HepG2 (cell line): ENCODE measurements around the gene ZNF3. TPM values are rescaled to one million over a fixed set of nuclear protein-coding genes. Genes with fewer than 3 reads are reported as not detected.

ENCODE experiments used
- ATF4 ChIP-seq, 2 experiments: fragments of 450-650 bp in 1 of 2; sonication (generic) in 1 of 2; formaldehyde crosslinking; IDR thresholded peaks; 2 replicates each; pipeline versions ENCODE4 v1.5.0 to v1.8.0; 2020 to 2022; ENCODE audit warnings: mild to moderate bottlenecking in 1 of 2, missing genetic modification reagents in 1 of 2
- CBFB ChIP-seq: sonication (generic); formaldehyde crosslinking; IDR thresholded peaks from 2 replicates; pipeline ENCODE4 v1.4.0; 2020; ENCODE audit warnings: missing genetic modification reagents
- CHD2 ChIP-seq: IDR thresholded peaks from 2 replicates; pipeline ENCODE4 v1.6.1; 2011; ENCODE audit warnings: low read depth, low read length, improper control_type of control experiment
- HMG20B ChIP-seq: conservative IDR thresholded peaks from 2 replicates; pipeline ENCODE4 v1.6.1; 2016; ENCODE audit warnings: missing genetic modification reagents, missing compliant biosample characterization
- HOXA5 ChIP-seq: sonication (generic); formaldehyde crosslinking; IDR thresholded peaks from 2 replicates; pipeline ENCODE4 v1.4.0; 2020; ENCODE audit warnings: missing genetic modification reagents
- IKZF1 ChIP-seq: fragments of 450-650 bp; IDR thresholded peaks from 2 replicates; pipeline ENCODE4 v1.7.1; 2016
- MAF1 ChIP-seq: sonication (generic); formaldehyde crosslinking; IDR thresholded peaks from 2 replicates; pipeline ENCODE4 v1.5.0; 2020; ENCODE audit warnings: missing genetic modification reagents, borderline replicate concordance
- NPAS2 ChIP-seq: sonication (generic); formaldehyde crosslinking; IDR thresholded peaks from 2 replicates; pipeline ENCODE4 v1.8.0; 2022; ENCODE audit warnings: mild to moderate bottlenecking, missing genetic modification reagents, borderline replicate concordance
- PAWR ChIP-seq: sonication (generic); formaldehyde crosslinking; IDR thresholded peaks from 2 replicates; pipeline ENCODE4 v1.4.0; 2020; ENCODE audit warnings: missing genetic modification reagents, mild to moderate bottlenecking, borderline replicate concordance
- PLRG1 ChIP-seq: fragments of 450-650 bp; conservative IDR thresholded peaks from 2 replicates; pipeline ENCODE4 v1.6.1; 2016
- RFX5 ChIP-seq: IDR thresholded peaks from 2 replicates; pipeline ENCODE4 v1.6.1; 2011; ENCODE audit warnings: low read depth, low read length, improper control_type of control experiment
- RNF2 ChIP-seq: fragments of 450-650 bp; conservative IDR thresholded peaks from 2 replicates; pipeline ENCODE4 v1.6.1; 2016; ENCODE audit warnings: low read depth
- SKIL ChIP-seq: sonication (generic); formaldehyde crosslinking; IDR thresholded peaks from 2 replicates; pipeline ENCODE4 v1.8.0; 2022; ENCODE audit warnings: missing genetic modification reagents, mild to moderate bottlenecking, moderate library complexity, borderline replicate concordance
- SMC3 ChIP-seq: IDR thresholded peaks from 2 replicates; pipeline ENCODE4 v1.6.1; 2011; ENCODE audit warnings: low read length, improper control_type of control experiment
- USF2 ChIP-seq, 2 experiments: sonication (generic) in 1 of 2; formaldehyde crosslinking in 1 of 2; IDR thresholded peaks; 2 replicates each; pipeline versions ENCODE4 v1.5.1 to v1.6.1; 2011 to 2020; ENCODE audit warnings: borderline replicate concordance in 1 of 2, low read depth in 1 of 2, low read length in 1 of 2, mild to moderate bottlenecking in 1 of 2, missing genetic modification reagents in 1 of 2, moderate library complexity in 1 of 2
- ZFP41 ChIP-seq: sonication (generic); formaldehyde crosslinking; IDR thresholded peaks from 2 replicates; pipeline ENCODE4 v1.4.0; 2020; ENCODE audit warnings: mild to moderate bottlenecking, missing genetic modification reagents, borderline replicate concordance
- ZNF280D ChIP-seq: sonication (generic); formaldehyde crosslinking; IDR thresholded peaks from 2 replicates; pipeline ENCODE4 v1.5.1; 2020; ENCODE audit warnings: mild to moderate bottlenecking, missing genetic modification reagents
- ZNF569 ChIP-seq: sonication (generic); formaldehyde crosslinking; IDR thresholded peaks from 2 replicates; pipeline ENCODE4 v1.5.0; 2020; ENCODE audit warnings: mild to moderate bottlenecking, missing genetic modification reagents, moderate library complexity, borderline replicate concordance
- ZNF615 ChIP-seq: sonication (generic); formaldehyde crosslinking; IDR thresholded peaks from 2 replicates; pipeline ENCODE4 v1.5.0; 2020; ENCODE audit warnings: mild to moderate bottlenecking, missing genetic modification reagents, borderline replicate concordance
- ZNF790 ChIP-seq: sonication (generic); formaldehyde crosslinking; IDR thresholded peaks from 2 replicates; pipeline ENCODE4 v1.8.0; 2022; ENCODE audit warnings: missing genetic modification reagents, mild to moderate bottlenecking, borderline replicate concordance
- polyA plus RNA-seq, 8 experiments: library from polyadenylated mRNA; depleted of rRNA in 3 of 8; stranded (reverse) in 7 of 8; unstranded in 1 of 8; fragments of >200 nt; fragmentation: Illumina TruSeq in 4 of 8; extraction: Trizol in 4 of 8; gene quantifications; 2 replicates each; pipeline versions ENCODE4 v1.2.1 to v1.2.3, GENCODE V29; 2011 to 2016; ENCODE audit warnings: low read depth in 4 of 8, missing spikeins in 1 of 8, mixed read lengths in 1 of 8; ENCODE audit not compliant: insufficient read depth in 1 of 8
- total RNA-seq, 5 experiments: library from RNA; depleted of rRNA; stranded (reverse); fragments of >200 nt; fragmentation: Illumina TruSeq; extraction: Trizol; gene quantifications; 2 replicates each; pipeline ENCODE4 v1.2.3, GENCODE V29; 2016; ENCODE audit warnings: low read depth in 1 of 5

Gene ZNF3
- total and polyA plus RNA-seq, 2 of the 13 experiments (the other 11 are each of a cell fraction or from before 2014, with no cell fraction given), result 33.7 to 56.9 TPM

GRCh38 chr7:100100420-100101015 is 19.0 kb upstream of the ZNF3 start (continued):
- TF ChIP-seq SKIL (CRISPR knock-in tag) (0 out of 2 replicates have a peak, but pooled peaks have one; percentile 34), ZNF280D (CRISPR knock-in tag) (no peak), NPAS2 (CRISPR knock-in tag) (no peak), MAF1 (no peak), ZFP41 (CRISPR knock-in tag) (no peak; the same call in 1 of the 2 replicates), RNF2 (peak; percentile 54; the same call in 1 of the 2 replicates), HOXA5 (CRISPR knock-in tag) (peak; percentile 56), HMG20B (CRISPR knock-in tag) (0 out of 2 replicates have a peak, but pooled peaks have one; percentile 14), PLRG1 (no peak), RFX5 (no peak), IKZF1 (no peak), PAWR (CRISPR knock-in tag) (no peak), SMC3 (no peak), ZNF615 (CRISPR knock-in tag) (no peak), CBFB (peak; percentile 88), USF2 (IDR thresholded peaks at IDR 0.05; ENCODE audit: low read depth, low read length) (no peak), USF2 (CRISPR knock-in tag; IDR thresholded peaks at IDR 0.05; ENCODE audit: borderline replicate concordance) (no peak), CHD2 (peak; percentile 88), ZNF569 (CRISPR knock-in tag) (no peak), ATF4 (CRISPR knock-in tag; IDR thresholded peaks at IDR 0.05) (no peak), ZNF790 (peak; percentile 65; the same call in 1 of the 2 replicates)
